ENCODE data around the gene RGS16. TPM values are rescaled to one million over a fixed set of nuclear protein-coding genes. Genes with fewer than 3 reads are reported as not detected.
A peak's percentile ranks its signal among the peaks of the same experiment; 100 is the strongest.

The RGS16 gene
- total and polyA plus RNA-seq, 12 donors, result 0.36 to 7.8 (median 3.7) TPM

DNA sequence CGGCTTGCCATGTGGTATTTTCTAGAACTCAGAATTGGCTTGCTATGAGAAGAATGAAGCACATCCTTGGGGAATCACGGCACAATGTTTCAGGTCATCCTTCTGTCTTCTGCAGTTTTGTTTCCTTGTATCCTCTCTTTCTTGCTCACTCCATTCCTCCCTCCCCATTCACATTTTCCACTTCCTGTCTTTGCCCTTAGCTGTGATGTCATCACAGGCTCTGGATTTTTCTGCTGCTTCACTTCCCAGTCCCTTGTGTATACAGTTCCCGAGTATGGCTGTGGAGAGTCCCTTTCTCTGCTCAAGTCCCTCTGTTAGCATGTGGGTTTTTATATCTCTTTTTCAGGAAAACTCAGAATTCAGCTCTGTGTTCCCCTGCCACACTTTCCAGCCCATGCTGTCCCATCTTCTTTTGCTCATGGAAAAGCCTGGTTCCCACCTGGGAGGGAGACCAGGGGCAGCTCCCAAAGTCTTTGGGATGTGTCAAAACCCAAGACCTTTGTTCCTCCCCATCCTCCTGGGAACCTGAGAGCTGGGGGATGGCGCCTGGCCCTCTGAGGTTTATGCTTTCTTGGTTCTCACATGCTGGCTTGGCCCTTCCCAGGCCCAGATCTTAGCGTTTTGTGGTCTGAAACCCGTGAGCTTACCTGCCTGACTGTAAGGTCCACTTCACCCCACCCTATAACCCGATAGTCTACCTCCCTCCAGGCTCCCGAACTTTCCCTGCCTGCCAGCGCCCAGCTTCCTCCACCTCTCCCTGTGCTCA is 4.8 kb upstream of the RGS16 start:
- H3K9me3 ChIP-seq (replicated peaks in 1 of 3), result no peaks in the 10 kb centered on the region
- H3K27me3 ChIP-seq, result no peaks in the 10 kb centered on the region
- no peak for TF ChIP-seq POLR2A (IDR thresholded peaks at IDR 0.05)
- TF ChIP-seq, protein P1, sequence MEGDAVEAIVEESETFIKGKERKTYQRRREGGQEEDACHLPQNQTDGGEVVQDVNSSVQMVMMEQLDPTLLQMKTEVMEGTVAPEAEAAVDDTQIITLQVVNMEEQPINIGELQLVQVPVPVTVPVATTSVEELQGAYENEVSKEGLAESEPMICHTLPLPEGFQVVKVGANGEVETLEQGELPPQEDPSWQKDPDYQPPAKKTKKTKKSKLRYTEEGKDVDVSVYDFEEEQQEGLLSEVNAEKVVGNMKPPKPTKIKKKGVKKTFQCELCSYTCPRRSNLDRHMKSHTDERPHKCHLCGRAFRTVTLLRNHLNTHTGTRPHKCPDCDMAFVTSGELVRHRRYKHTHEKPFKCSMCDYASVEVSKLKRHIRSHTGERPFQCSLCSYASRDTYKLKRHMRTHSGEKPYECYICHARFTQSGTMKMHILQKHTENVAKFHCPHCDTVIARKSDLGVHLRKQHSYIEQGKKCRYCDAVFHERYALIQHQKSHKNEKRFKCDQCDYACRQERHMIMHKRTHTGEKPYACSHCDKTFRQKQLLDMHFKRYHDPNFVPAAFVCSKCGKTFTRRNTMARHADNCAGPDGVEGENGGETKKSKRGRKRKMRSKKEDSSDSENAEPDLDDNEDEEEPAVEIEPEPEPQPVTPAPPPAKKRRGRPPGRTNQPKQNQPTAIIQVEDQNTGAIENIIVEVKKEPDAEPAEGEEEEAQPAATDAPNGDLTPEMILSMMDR (IDR thresholded peaks at IDR 0.05), result no peak
- H3K36me3 ChIP-seq (replicated peaks in 1 of 2), result no peaks in the 10 kb centered on the region
- WGBS, 4 donors, result 79 to 91% (median 88%) methylated on average over 9 of the region's 9 CpGs
- intact Hi-C loops (cut with DNase I), result no loop called here
- no peak overlapping the region for H3K4me3 ChIP-seq
- no peak overlapping the region for H3K27ac ChIP-seq
- DNase-seq, result no peak
- H3K4me1 ChIP-seq (replicated peaks in 1 of 2), result peaks cover 0 to 6% of the 10 kb centered on the region in 2 donors

DNA sequence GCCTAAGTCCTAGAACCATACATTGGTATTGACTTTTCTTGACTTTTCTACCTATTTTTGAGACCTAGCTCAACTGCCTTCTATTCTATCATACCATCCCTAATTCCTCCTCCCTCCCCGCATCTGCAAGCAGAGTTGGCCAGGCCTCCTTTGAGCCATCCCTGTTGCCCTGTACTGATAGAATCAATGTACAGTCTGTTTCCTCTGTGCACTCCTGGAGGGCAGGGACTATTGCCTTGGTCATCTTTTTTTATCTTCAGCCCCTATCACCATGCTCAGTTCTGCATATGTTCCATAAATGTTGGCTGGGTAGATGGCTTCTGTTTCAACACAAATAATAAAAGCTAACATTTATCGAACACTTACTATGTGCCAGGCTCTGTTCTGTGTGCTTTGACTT is 4.0 kb upstream of the RGS16 start:
- WGBS, 4 donors, result 41 to 94% (median 88%) methylated on average over 2 of the region's 2 CpGs
- DNase-seq, result no peak
- H3K9me3 ChIP-seq (replicated peaks in 1 of 3), result no peaks in the 10 kb centered on the region
- no peaks in the 10 kb centered on the region for H3K36me3 ChIP-seq (replicated peaks in 1 of 2)
- H3K27ac ChIP-seq, result no peak overlapping the region
- no peak overlapping the region for H3K4me3 ChIP-seq
- H3K4me1 ChIP-seq (replicated peaks in 1 of 2), result peaks cover 0 to 9% of the 10 kb centered on the region in 2 donors
- TF ChIP-seq POLR2A (IDR thresholded peaks at IDR 0.05), result no peak
- TF ChIP-seq, protein P1 (IDR thresholded peaks at IDR 0.05), result no peak
- H3K27me3 ChIP-seq, result no peaks in the 10 kb centered on the region
- intact Hi-C loops (cut with DNase I), result no loop called here

DNA sequence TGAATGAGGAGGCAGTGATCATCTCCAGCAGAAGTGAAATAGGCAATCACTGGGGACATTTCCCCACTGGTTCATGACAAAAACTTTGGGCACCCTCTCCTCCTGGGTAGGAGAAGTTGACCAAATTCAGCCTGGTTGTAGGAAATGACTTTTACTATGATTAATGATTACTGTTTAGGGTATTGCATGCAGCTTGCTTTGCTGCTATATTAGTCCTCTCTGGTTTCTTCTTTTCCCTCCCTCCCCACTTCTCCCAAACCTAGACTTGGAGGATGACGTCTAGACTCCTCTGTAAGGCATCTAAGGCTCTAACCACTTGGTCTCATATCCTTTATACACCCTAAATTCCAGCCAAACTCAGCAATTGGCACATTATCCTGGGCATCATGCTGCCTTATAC is 3.4 kb upstream of the RGS16 start:
- WGBS, 4 donors, result 71 to 85% (median 80%) methylated on average over 1 of the region's 1 CpG
- no peak for DNase-seq
- intact Hi-C loops (cut with DNase I), result no loop called here

DNA sequence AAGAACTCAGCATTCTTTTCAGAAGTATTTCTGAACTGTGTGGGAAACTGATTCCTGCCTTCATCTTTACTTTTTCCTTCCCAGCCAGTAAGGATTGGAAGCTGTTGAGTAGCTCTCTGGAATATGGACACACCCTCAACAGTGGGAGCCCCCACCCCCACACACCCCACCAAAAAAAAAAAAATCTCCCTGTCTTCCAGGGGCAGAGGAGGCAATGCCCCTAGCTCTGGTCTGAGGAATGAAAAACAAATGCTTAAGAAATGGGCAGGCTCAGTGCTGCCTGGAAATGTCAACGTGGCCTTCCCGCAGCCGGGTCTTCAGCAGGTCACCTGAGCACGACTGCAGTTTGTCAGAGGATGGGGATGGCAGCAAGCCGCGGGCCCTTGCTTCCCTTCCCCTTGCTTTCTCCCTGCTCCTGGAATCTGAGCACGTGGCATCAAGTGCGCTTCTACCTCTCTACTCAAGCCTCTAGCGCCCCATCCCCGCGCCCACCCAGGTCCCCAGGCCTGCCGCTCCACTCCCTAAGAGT is 479 bp downstream of the RGS16 start:
- intact Hi-C loops (cut with DNase I), result loop anchor here in 1 of 2 donors (5.0 kb wide), 1 partner anchor 156 kb away; no protein-coding TSS in a partner anchor
- Histone ChIP-seq H3K4me1 (replicated peaks in 1 of 2) (peaks cover 0 to 30% of the 10 kb centered on the region in 2 donors), H3K9me3 (replicated peaks in 1 of 3) (no peaks in the 10 kb centered on the region), H3K27me3 (no peaks in the 10 kb centered on the region), H3K27ac (peak overlapping the region in 2 of 5 donors; percentile 22 to 57), H3K36me3 (replicated peaks in 1 of 2) (no peaks in the 10 kb centered on the region), H3K4me3 (peak overlapping the region in 1 of 4 donors; percentile 53)
- peak in 1 of 7 donors; percentile 63 for DNase-seq
- TF ChIP-seq, protein P1 (IDR thresholded peaks at IDR 0.05), result no peak
- TF ChIP-seq POLR2A (IDR thresholded peaks at IDR 0.05), result no peak
- WGBS, 4 donors, result 6 to 18% (median 8%) methylated on average over 6 to 12 of the region's 12 CpGs

More for the DNA sequence above, 3.4 kb upstream of the RGS16 start:
- TF ChIP-seq, protein P1 (IDR thresholded peaks at IDR 0.05), result no peak
- no peak for TF ChIP-seq POLR2A (IDR thresholded peaks at IDR 0.05)
- Histone ChIP-seq H3K9me3 (replicated peaks in 1 of 3) (no peaks in the 10 kb centered on the region), H3K4me1 (replicated peaks in 1 of 2) (peaks cover 0 to 9% of the 10 kb centered on the region in 2 donors), H3K36me3 (replicated peaks in 1 of 2) (no peaks in the 10 kb centered on the region), H3K27ac (no peak overlapping the region), H3K4me3 (no peak overlapping the region), H3K27me3 (no peaks in the 10 kb centered on the region)
